Kidney epithelial cell (primary cell): ENCODE measurements around the gene CTIF. TPM values are rescaled to one million over a fixed set of nuclear protein-coding genes. Genes with fewer than 3 reads are reported as not detected.

Experiments used
- DNase-seq: peaks from one replicate; pipeline ENCODE4 v3.0.0-alpha.2; 2010; ENCODE audit warnings: low read depth
- H3K27me3 ChIP-seq: 2 replicates; pipeline ENCODE4 v1.6.0; 2011; ENCODE audit warnings: low read length; ENCODE audit not compliant: control insufficient read depth, insufficient read depth
- H3K36me3 ChIP-seq: 2 replicates; pipeline ENCODE4 v1.5.1; 2011; ENCODE audit warnings: low read length; ENCODE audit not compliant: control insufficient read depth, insufficient read depth
- H3K4me3 ChIP-seq: 2 replicates; pipeline ENCODE4 v1.5.1; 2011; ENCODE audit warnings: low read depth, mild to moderate bottlenecking, control low read depth, low read length
- CTCF ChIP-seq: IDR thresholded peaks from 2 replicates; pipeline ENCODE4 v1.5.1; 2011; ENCODE audit warnings: mild to moderate bottlenecking, moderate library complexity, low read length, control low read depth, inconsistent platforms; ENCODE audit not compliant: insufficient read depth, poor library complexity, severe bottlenecking
- total RNA-seq: library from RNA; depleted of rRNA; stranded (reverse); fragments of >200 nt; gene quantifications from 2 replicates; pipeline ENCODE4 v1.2.3, GENCODE V29; 2015

The CTIF gene
- total RNA-seq, 1 donor from 2014 or later, result 24.3 TPM

- DNase-seq, result no peak
- no peak overlapping the region for H3K4me3 ChIP-seq
- no peak for TF ChIP-seq CTCF
- H3K36me3 ChIP-seq, result no peaks in the 10 kb centered on the region
- H3K27me3 ChIP-seq, result no peaks in the 10 kb centered on the region
Measured at GRCh38 chr18:48757906-48758305, 219.1 kb downstream of the CTIF start.

- no peak for DNase-seq
- no peaks in the 10 kb centered on the region for H3K27me3 ChIP-seq
- no peak overlapping the region for H3K4me3 ChIP-seq
- peaks cover 1% of the 10 kb centered on the region for H3K36me3 ChIP-seq
- no peak for TF ChIP-seq CTCF
Measured at GRCh38 chr18:48761582-48761981, 222.8 kb downstream of the CTIF start.

GRCh38 chr18:48762022-48762421 lies 223.2 kb downstream of the CTIF start:
- no peak for TF ChIP-seq CTCF
- H3K27me3 ChIP-seq, result no peaks in the 10 kb centered on the region
- H3K4me3 ChIP-seq, result no peak overlapping the region
- H3K36me3 ChIP-seq, result peaks cover 1% of the 10 kb centered on the region
- no peak for DNase-seq

GRCh38 chr18:48762836-48763718 lies 224.2 kb downstream of the CTIF start:
- H3K27me3 ChIP-seq, result no peaks in the 10 kb centered on the region
- peaks cover 1% of the 10 kb centered on the region for H3K36me3 ChIP-seq
- no peak for DNase-seq
- no peak for TF ChIP-seq CTCF
- H3K4me3 ChIP-seq, result no peak overlapping the region

GRCh38 chr18:48763719-48764100 lies 224.9 kb downstream of the CTIF start:
- DNase-seq, result no peak
- H3K36me3 ChIP-seq, result peaks cover 1% of the 10 kb centered on the region
- H3K27me3 ChIP-seq, result no peaks in the 10 kb centered on the region
- H3K4me3 ChIP-seq, result no peak overlapping the region
- TF ChIP-seq CTCF, result no peak

- no peak for DNase-seq
- TF ChIP-seq CTCF, result no peak
- Histone ChIP-seq H3K4me3 (no peak overlapping the region), H3K27me3 (no peaks in the 10 kb centered on the region), H3K36me3 (peaks cover 1% of the 10 kb centered on the region)
Measured at GRCh38 chr18:48765053-48765452, 226.2 kb downstream of the CTIF start.
